ENCODE results near the gene KRT15.

Gene KRT15

GRCh38 chr17:41504246-41504977, 14.3 kb downstream of the KRT15 start:
- no peak for DNase-seq (ENCODE audit: low read depth)

- no peak for DNase-seq (ENCODE audit: low read depth)
Measured at GRCh38 chr17:41503202-41503601, 15.5 kb downstream of the KRT15 start.

GRCh38 chr17:41500131-41500911, 18.4 kb downstream of the KRT15 start:
- no peak for DNase-seq (ENCODE audit: low read depth)

GRCh38 chr17:41499714-41500113, 19.0 kb downstream of the KRT15 start:
- DNase-seq (ENCODE audit: low read depth): no peak

GRCh38 chr17:41498276-41498675, 20.4 kb downstream of the KRT15 start:
- no peak for DNase-seq (ENCODE audit: low read depth)

GRCh38 chr17:41496803-41497484, 21.7 kb downstream of the KRT15 start:
- peak; percentile 34 for DNase-seq (ENCODE audit: low read depth)

- DNase-seq (ENCODE audit: low read depth): no peak
Measured at GRCh38 chr17:41494524-41494923, 24.2 kb downstream of the KRT15 start.

- no peak for DNase-seq (ENCODE audit: low read depth)
Measured at GRCh38 chr17:41492771-41493170, 25.9 kb downstream of the KRT15 start.

- no peak for DNase-seq (ENCODE audit: low read depth)
Measured at GRCh38 chr17:41492351-41492750, 26.3 kb downstream of the KRT15 start.

GRCh38 chr17:41491476-41491875, 27.2 kb downstream of the KRT15 start:
- no peak for DNase-seq (ENCODE audit: low read depth)

GRCh38 chr17:41490000-41490990, 28.4 kb downstream of the KRT15 start:
- DNase-seq (ENCODE audit: low read depth): no peak

GRCh38 chr17:41489531-41489930, 29.2 kb downstream of the KRT15 start, which contains the start of gene KRT36:
KRT36 (minus strand) TSS chr17:41489910; CDS start chr17:41489864, 46 bp downstream.
- DNase-seq (ENCODE audit: low read depth): no peak

GRCh38 chr17:41486809-41487530, 31.7 kb downstream of the KRT15 start:
- peak; percentile 21 for DNase-seq (ENCODE audit: low read depth)

- no peak for DNase-seq (ENCODE audit: low read depth)
Measured at GRCh38 chr17:41486316-41486715, 32.4 kb downstream of the KRT15 start.

GRCh38 chr17:41484920-41485904, 33.5 kb downstream of the KRT15 start:
- no peak for DNase-seq (ENCODE audit: low read depth)

- no peak for DNase-seq (ENCODE audit: low read depth)
Measured at GRCh38 chr17:41483991-41484826, 34.5 kb downstream of the KRT15 start.

- DNase-seq (ENCODE audit: low read depth): no peak
Measured at GRCh38 chr17:41483531-41483930, 35.2 kb downstream of the KRT15 start.

- no peak for DNase-seq (ENCODE audit: low read depth)
Measured at GRCh38 chr17:41481036-41481435, 37.7 kb downstream of the KRT15 start, which contains the start of gene KRT35. KRT35 (minus strand) TSS chr17:41481151; CDS start chr17:41481097, 54 bp downstream.

- DNase-seq (ENCODE audit: low read depth): no peak
Measured at GRCh38 chr17:41480581-41480980, 38.1 kb downstream of the KRT15 start.

All from stimulated activated CD8-positive, alpha-beta memory T cell treated with anti-CD3 and anti-CD28 coated beads, Interleukin-7, amount 100 ng/mL, for 24 hours (primary cell).